Amniotic stem cell (primary cell): ENCODE data around the gene CCDC197.
A peak's percentile ranks its signal among the peaks of the same experiment; 100 is the strongest.

Source experiments
- DNase-seq: peaks from one replicate; lab custom pipeline; 2025; lab: John Stamatoyannopoulos, UW

Gene CCDC197

DNA sequence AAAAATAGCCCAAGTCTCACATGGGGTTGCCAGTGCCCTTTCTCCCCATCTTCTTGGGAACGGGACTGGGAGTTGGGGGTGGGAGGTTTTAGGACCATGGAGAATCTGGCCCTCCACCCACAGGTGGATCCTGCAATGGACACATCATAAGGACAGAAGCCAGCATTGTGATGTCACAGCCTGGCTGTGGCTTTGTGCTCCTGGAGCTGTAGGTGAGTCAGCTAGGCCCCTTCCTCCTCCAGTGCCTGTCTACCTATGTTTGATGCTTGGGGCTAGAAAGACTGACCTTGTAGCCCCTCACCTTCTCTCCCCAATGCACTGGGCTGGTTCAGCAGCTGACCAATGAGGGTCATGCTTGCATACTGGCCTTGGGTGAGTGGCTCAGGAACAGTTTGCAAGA is at the start of gene CCDC197:
Gene CCDC197 (plus strand): TSS at position 220 of the 400 bp plus-strand sequence. CDS start 831 bp downstream, outside the sequence.
- no peak for DNase-seq

- DNase-seq = no peak
These were observed 47.5 kb upstream of the CCDC197 start for GRCh38 chr14:93949511-93950075.

DNA sequence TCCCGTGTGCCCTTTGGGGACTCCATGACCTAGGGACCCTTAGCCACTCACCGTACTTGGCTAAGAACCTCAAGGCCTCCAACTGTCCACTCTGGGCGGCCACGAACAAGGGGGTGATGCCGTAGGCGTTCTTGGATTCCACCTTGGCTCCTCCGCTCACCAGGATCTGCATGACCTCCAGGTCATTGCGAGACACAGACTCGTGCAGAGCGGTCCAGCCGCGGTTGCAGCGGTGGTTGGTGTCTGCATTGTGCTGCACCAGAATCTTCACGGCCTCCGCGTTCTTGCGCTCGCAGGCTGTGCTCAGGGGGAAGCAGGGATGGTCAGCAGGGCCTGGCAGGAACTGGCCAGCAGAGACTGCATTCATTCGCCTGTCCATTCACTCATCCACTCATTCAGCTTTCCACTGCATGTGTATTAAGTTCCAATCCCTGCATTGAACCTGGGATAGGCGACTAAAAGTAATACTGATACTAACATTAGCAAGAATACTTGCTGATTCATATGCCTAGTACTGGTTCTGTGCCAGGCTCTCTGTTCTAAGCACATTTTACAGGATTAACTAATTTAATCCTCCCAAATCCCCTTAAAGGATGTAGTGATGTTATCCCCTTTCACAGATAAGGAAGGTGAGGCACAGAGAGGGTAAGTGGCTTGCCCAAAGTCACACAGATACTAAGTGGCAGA is 46.0 kb upstream of the CCDC197 start:
- DNase-seq = no peak

GRCh38 chr14:93951635-93952540 is 45.2 kb upstream of the CCDC197 start:
- DNase-seq = no peak

DNA sequence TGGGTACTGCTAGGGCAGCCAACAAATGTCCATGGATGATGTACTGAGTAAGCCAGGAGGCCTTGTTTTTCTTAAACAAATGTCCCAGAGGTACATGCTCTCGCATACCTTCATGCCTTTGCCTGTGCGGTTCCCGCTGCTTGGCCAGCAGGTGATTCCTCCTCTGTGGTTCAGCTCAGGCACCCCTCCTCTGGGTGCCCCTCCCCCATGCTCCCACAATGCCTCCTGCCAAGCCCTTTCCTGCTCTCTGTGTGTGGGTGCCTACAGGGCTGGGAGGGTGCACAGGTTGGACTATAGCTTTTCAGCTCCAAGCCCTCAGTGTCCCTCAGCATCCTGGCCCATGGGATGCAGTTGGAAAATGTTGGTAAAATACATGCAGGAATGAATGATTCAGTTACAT is 44.3 kb upstream of the CCDC197 start:
- no peak for DNase-seq

DNA sequence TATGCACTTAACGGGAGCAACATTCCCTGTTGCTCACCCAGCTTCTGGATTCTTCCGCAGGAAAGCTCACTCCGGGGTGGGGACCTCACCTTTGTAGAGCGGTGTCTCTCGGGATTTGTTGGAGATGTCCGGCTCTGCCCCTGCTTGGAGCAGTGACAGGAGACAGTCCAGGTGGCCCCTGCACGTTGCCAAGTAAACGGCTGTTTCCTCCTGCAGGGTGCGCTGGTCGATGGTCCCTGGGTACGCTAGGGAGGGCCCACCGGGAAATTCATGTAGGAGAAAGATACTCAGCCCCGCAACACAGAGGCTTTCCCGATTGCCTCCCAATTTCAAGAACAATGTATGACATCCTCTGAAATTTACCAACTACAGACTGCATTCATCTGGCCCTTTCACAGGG is 43.8 kb upstream of the CCDC197 start:
- DNase-seq = no peak

- DNase-seq = no peak
These were observed 43.2 kb upstream of the CCDC197 start for GRCh38 chr14:93953739-93954515.

DNA sequence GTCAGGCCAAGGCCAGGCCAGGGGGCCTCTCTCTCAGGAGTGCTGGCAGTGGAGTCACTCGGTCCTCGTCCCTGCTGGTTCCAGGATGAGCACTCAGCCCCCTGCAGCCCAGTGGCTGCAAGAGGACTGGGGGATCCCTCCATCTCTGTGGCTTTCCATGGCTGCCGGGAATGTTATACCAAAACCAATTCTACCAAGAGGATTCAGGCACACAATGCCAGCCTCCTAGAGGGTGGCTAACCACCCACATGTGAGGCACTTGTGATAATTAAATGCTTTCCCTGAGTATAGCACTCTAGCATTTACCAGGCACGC is 42.6 kb upstream of the CCDC197 start:
- DNase-seq = no peak

DNA sequence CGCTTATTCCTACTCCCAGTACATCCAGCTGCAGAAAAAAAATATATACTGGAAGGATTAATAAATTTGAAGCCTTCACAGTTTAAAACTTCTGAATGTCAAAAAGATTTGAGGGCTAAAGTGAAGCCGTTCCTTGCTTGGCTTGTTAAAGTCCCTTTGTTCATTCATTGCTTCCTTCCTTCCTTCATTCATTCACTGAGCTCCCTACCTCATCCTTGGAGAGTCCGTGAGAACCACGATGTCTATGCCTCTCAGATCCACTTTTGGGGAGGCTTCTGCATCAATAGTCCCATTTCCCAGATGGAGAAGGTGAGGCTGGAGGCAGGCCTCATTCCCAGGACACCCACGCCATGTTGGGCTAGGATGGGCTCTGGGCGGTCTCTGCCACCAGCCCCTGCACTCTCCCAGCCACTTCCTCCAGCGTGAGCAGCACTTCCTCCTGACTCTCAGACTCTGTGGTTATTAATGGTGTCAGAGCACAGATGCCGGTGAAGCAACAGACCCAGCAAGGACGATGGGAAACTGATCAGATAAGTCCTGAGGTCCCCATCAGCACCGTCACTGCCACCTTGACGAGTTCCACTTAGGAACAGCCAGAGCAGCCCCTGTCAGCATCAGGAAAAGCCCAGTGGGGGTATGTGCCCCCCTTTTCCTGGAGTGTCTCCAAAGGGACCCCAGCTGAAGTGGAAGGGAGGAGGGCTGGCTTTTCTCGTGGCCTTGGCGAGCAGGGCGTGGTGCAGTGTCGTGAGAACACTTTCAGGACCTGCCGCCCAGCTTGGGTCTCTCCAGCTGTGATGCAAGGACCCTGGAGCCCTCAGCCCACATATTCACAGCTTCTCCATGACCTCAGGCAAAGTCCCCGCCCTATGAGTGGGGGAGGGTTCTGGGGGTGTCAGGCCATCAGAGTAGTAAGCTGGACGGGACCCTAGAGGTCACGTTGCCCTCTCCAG is 41.9 kb upstream of the CCDC197 start:
- DNase-seq = no peak

DNA sequence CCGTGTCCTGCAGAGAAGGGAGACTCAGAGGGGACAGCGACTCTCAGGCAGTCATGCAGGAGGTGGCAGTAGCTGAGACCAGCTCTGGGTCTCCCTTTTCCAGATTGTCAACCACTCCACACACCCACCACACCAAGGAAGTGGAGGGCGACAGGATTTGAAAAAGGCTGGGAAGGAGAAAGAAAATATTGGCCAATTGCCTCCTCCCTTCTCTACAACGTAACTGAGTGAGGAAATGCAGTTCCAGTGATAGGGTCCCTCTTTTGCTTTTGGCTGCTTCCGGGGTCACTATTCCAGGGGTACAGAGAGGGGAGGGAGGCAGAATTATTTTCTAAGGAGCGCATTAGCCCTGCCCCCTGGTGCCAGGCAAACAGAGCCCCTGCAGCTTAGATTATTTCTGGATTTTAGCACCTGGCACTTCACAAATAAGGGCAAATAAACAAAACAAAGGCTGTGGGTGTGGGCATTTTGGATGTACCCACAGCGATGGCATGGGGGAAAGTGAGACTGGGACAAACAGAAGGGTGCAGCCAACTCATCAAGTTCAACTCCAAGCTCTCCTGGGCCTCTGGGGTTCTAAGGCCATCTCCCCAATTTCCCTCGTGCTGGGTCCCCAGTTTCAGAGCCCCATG is 41.1 kb upstream of the CCDC197 start:
- no peak for DNase-seq

GRCh38 chr14:93956514-93957332 is 40.4 kb upstream of the CCDC197 start:
- no peak for DNase-seq

DNA sequence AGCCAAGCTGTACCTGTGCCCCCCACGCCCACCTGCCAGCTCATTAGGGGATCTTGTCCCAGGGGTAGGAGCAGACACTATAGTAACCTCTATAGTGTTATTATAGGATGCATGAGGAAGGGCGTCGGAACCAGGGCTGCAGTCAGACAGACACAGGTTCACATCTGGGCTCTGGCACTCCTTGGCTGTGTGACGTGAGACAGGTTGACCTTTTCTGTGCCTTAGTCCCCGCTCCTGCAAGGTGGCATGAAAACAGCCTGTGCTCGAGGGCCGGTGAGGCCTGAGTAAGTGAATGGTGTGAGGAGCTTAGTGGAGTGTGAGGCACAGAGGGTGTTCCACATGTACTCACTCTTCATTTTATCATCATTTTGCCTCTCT is 39.8 kb upstream of the CCDC197 start:
- no peak for DNase-seq

- no peak for DNase-seq
These were observed 39.1 kb upstream of the CCDC197 start for GRCh38 chr14:93957751-93958566.

GRCh38 chr14:93958567-93959238 is 38.4 kb upstream of the CCDC197 start:
- no peak for DNase-seq

GRCh38 chr14:93959239-93960107 is 37.6 kb upstream of the CCDC197 start:
- peak; percentile 89 for DNase-seq

DNA sequence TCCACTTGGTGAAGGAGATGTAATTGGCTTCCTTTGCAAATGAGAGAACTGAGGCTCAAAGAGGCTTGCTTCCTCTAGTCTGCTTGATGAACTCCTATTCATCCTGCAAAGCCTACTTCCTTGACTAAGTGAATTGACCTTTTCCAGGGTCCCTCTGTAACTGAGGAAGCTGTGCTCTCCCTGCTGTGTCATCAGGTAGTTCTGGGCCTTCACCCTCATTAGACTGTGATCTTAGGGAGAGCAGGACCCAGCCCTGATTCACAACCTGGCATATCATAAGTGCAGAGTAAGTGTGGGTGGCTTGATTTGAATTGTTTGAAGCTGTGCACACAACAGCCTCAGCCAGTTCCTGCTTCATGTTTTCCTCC is 37.0 kb upstream of the CCDC197 start:
- DNase-seq = no peak

- DNase-seq = no peak
These were observed 36.2 kb upstream of the CCDC197 start for GRCh38 chr14:93960774-93961438.
